HG02798 (cell line): ENCODE data around the gene PHKA1.
"Not testable (repeated sequence)": the region's sequence is repeated elsewhere in the genome, so short reads cannot be mapped to it uniquely, and the experiment has no call there.

Source experiments
- ATAC-seq: cut with Tn5 transposase; IDR thresholded peaks from one replicate; pipeline ENCODE4 v1.9.1; 2021; ENCODE audit warnings: mild to moderate bottlenecking; ENCODE audit not compliant: unreplicated experiment, poor library complexity

Gene PHKA1

GRCh38 chrX:72673951-72674350, 40.2 kb downstream of the PHKA1 start:
- ATAC-seq = not testable (repeated sequence)

- not testable (repeated sequence) for ATAC-seq
Observed at GRCh38 chrX:72669508-72669907, 44.6 kb downstream of the PHKA1 start.

DNA sequence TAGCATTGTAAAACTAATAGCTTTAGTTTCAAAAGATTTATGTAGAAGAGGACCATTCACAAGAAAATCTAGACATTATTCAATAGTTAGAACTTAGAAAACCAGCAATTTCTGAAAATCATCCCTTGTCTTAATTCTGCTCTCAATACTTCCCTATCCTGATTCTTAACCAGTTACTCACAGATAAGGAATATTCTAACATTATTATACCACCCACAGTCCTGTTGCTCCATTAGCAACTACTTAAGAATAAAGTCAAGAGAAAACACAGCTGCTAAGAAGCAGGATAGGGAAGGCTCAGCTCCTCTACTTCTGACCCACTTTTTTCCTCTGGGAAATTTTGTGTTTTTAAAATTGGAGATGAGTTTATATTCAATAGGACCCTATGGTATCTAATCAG, 47.7 kb downstream of the PHKA1 start:
- ATAC-seq = no peak

DNA sequence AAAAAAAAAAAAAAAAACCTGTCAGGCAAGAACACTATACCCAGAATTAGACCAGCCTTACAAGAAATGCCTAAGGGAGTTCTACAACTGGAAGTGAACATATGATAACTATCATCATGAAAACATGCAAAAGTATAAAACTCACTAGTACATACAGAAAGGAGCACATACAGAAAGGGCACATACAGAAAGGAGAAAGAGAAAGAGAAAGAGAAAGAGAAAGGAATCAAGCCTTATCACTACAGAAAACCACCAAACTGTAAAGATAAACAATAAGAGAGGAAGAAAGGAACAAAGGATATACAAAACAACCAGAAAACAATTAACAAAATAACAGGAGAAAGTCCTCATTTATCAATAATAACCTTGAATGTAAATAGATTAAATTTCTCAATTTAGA, 50.4 kb downstream of the PHKA1 start:
- ATAC-seq = no peak

DNA sequence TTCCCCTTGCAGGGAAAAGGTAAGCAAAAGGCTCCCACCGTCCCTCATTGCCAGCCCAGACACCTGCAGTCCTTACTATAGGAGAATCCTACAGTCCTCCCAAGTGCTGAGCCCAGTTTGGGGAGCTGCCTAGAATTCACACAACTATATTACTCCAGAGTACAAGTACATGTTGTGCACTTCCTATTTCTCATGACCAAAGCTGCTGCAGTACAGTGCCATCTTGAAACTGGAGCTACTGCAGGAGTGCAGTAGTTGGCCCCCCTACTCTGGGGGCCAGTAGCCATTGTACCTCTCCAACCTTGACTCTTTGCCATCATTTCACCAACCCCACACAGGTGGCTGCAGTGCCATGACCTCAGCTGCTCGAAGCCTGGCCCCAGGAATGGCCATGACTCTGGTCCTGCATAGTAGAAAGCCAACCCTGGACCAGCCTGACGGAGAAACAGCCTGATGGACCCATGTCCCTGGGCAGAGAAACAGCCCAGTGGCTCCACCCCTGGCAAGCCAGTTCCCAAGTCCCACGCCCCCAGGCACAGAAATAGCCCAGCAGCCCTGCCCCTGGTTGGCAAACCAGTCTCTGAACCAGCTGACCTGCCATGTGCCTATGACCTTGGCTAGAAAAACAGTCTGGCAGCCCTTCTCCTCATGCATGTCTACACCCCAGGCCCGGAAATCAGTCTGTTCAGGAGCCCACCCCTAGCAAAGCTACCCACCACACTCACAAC, 51.9 kb downstream of the PHKA1 start:
- no peak for ATAC-seq

GRCh38 chrX:72659723-72660122, 54.4 kb downstream of the PHKA1 start:
- ATAC-seq = no peak

- no peak for ATAC-seq
Observed at GRCh38 chrX:72652082-72652481, 62.0 kb downstream of the PHKA1 start.

- ATAC-seq = no peak
Observed at GRCh38 chrX:72644946-72645345, 69.2 kb downstream of the PHKA1 start.

DNA sequence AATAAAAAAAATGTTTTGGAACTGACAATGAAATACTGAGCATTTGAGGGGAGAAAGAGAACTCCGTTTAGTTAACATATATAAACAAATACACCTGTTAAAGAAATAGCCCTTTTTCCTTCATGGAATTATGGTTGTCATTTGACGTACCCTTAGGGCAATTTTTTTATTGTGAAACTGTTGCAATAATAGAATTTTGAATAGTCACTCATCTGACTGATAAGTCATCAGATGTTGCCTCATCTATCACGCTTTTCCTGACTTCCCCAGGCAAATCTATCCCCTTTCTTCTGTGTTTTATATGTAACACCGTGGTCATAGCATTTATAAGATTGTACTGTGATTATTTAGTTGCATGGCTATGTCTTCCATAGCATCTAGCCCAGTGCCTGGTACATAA, 72.5 kb downstream of the PHKA1 start:
- no peak for ATAC-seq

DNA sequence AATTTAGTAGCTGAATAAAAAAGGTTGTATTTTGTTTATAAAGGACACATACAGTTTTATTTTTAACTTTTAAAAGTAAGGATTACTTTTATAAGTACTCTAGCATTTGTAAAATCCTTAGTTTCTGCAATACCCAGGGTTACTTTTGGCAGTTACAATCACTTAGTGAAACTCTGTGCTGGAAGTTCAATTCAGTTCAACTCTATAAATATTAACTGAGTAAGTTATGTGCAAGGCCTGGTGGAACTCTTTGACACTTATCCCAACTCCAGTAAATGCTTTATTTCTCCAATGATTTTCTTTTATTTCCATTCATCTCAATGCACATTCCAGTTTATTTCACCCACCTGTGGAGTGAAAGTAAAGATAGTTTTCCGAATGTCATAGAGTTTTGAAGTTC, 78.2 kb downstream of the PHKA1 start:
- ATAC-seq = no peak

GRCh38 chrX:72634331-72634730, 79.8 kb downstream of the PHKA1 start:
- ATAC-seq = no peak

DNA sequence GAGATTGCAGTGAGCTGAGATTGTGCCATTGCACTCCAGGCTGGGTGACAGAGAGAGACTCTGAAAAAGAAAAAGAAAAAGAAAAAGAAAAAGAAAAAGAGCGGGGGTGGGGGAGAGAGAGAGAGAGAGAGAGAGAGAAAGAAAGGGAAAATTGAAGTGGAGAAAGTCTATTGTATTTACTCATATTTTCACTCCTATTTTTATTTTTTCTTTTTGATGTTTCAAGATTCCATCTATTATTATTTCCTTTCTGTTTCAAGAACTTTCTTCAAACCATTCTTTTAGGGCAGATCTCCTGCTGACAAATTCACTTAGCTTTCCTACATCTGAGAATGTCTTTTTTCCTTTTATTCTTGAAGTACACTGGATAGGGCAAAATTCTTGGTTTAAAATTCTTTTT, 83.9 kb downstream of the PHKA1 start:
- ATAC-seq = no peak

- ATAC-seq = no peak
Observed at GRCh38 chrX:72624194-72624593, 89.9 kb downstream of the PHKA1 start.

GRCh38 chrX:72621625-72622485, 92.3 kb downstream of the PHKA1 start:
- ATAC-seq = peak; percentile 76

DNA sequence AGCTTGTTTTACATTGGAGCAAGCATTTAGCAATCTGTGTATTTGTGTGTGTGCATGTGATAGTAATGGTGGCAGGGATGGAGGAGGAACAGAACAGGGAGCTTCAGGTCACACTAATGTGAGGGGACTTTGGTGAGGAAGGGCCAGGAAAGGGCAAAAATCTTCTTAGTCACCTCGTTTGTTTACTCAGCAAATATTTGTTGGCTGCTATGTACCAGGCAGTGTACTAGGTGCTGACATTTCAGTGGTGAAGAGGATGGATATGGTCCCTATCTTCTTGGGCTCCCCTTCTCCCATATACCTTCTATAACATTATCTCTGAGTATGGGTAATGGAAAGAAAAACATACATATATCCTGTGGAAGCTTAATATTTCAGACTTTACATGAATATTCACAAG, 92.9 kb downstream of the PHKA1 start:
- peak; percentile 6 for ATAC-seq

GRCh38 chrX:72620550-72621145, 93.5 kb downstream of the PHKA1 start:
- no peak for ATAC-seq

DNA sequence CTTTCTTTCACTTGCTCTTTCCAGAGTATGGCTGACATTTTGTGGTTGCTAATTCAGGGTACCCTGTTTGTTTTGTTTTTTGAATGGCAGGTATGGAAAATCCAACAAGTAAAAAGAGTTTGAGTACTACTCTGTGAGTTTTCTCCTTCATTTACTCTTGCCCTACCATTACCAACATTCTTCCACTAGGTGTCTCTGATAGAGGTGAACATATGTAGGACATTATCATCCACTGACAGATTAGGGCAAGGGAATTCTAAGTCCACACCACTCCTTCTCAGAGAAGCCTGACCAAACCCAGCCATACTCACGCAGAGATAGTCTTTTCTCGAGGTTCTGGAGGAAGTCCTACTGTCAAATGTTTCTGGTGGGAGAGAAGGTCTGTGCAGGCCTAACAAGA, 104.8 kb downstream of the PHKA1 start:
- no peak for ATAC-seq

DNA sequence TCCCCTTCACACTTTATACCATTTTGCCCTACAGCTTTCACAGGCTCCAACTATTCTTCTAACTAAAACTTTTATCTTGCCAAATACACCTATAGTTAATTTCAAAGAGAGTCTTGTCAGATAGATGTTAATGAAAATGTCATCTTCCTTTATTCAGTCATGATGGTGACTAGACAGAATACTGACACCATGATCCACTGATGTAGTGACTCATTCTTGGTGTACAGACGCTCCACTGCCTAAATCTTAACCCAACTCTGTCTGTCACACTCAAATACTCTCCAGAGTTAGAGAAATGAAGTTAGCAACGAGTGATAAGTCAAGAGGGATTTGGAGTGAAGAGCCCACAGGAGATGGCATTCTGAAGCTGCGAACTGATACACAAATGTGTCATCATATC, 109.4 kb downstream of the PHKA1 start:
- ATAC-seq = no peak

- no peak for ATAC-seq
Observed at GRCh38 chrX:72604112-72604511, 110.0 kb downstream of the PHKA1 start.

DNA sequence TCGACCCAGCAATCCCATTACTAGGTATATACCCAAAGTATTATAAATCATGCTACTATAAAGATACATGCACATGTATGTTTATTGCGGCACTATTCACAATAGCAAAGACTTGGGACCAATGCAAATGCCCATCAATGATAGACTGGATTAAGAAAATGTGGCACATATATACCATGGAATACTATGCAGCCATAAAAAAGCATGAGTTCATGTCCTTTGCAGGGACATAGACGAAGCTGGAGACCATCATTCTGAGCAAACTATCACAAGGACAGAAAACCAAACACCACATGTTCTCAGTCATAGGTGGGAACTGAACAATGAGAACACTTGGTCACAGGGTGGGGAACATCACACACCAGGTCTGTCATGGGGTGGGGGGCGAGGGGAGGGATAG, 123.1 kb downstream of the PHKA1 start:
- not testable (repeated sequence) for ATAC-seq

GRCh38 chrX:72584163-72584562, 129.9 kb downstream of the PHKA1 start:
- no peak for ATAC-seq
